Measurements from ENCODE around the gene PSMD11.

- TF ChIP-seq CTCF (IDR thresholded peaks at IDR 0.05; ENCODE audit: insufficient read depth, low read depth, low read length): no peak
- no peak for TF ChIP-seq EZH2 (IDR thresholded peaks at IDR 0.05; ENCODE audit: insufficient read depth, low read length)
Measured at GRCh38 chr17:32497431-32498205, 53.3 kb downstream of the PSMD11 start.
